Lower lobe of right lung (tissue), 2 donors: ENCODE measurements around the gene KIAA1755. TPM values are rescaled to one million over a fixed set of nuclear protein-coding genes. Genes with fewer than 3 reads are reported as not detected.

Experiments used
- ATAC-seq, 2 donors: fragments of 200-7000 bp; cut with Tn5 transposase; one replicate each; pipeline ENCODE4 v1.9.1; 2020 to 2022; ENCODE audit warnings: mild to moderate bottlenecking in 2 of 2, moderate library complexity in 2 of 2
- DNase-seq: peaks from one replicate; pipeline ENCODE4 v3.0.0-alpha.2; 2020
- H3K27ac ChIP-seq: fragments of 200-600 bp; one replicate; pipeline ENCODE4 v1.8.0; 2022
- H3K27me3 ChIP-seq: fragments of 200-600 bp; one replicate; pipeline ENCODE4 v1.8.0; 2022; ENCODE audit warnings: low read depth
- H3K36me3 ChIP-seq: fragments of 200-600 bp; one replicate; pipeline ENCODE4 v1.8.0; 2022; ENCODE audit warnings: mild to moderate bottlenecking
- H3K4me1 ChIP-seq: fragments of 200-600 bp; one replicate; pipeline ENCODE4 v1.8.0; 2022
- H3K4me3 ChIP-seq: fragments of 200-600 bp; one replicate; pipeline ENCODE4 v1.8.0; 2022; ENCODE audit warnings: mild to moderate bottlenecking
- H3K9me3 ChIP-seq: fragments of 200-600 bp; one replicate; pipeline ENCODE4 v1.8.0; 2022
- intact Hi-C: fragments of 100-400 bp; cut with DNase I; formaldehyde crosslinking; loops from one replicate; pipeline ENCODE4 v1.11.0; 2022
- total RNA-seq: library from RNA; stranded (reverse); fragmentation: NEBNext Ultra II Directional; extraction: Animal tissue kit (Norgen Biotek cat#: 25700); gene quantifications from one replicate; pipeline ENCODE4 v1.2.1, GENCODE V29; 2021
- TF ChIP-seq, protein P1 (sequence below): fragments of 200-600 bp; IDR thresholded peaks from one replicate; pipeline ENCODE4 v1.8.0; 2022; ENCODE audit warnings: antibody characterized with exemption, mild to moderate bottlenecking
- donor health status: DM: no; HTN: yes; CAD: no; lungs with severe emphysema.

The KIAA1755 gene
- total RNA-seq, 1 donor from 2014 or later, result 1.3 TPM

- H3K9me3 ChIP-seq, result no peaks in the 10 kb centered on the region
- H3K27me3 ChIP-seq, result no peaks in the 10 kb centered on the region
- H3K4me3 ChIP-seq, result no peak overlapping the region
- DNase-seq, result no peak
- H3K36me3 ChIP-seq, result no peaks in the 10 kb centered on the region
- peaks cover 21% of the 10 kb centered on the region for H3K4me1 ChIP-seq
- ATAC-seq, result no peak
- TF ChIP-seq, protein P1, sequence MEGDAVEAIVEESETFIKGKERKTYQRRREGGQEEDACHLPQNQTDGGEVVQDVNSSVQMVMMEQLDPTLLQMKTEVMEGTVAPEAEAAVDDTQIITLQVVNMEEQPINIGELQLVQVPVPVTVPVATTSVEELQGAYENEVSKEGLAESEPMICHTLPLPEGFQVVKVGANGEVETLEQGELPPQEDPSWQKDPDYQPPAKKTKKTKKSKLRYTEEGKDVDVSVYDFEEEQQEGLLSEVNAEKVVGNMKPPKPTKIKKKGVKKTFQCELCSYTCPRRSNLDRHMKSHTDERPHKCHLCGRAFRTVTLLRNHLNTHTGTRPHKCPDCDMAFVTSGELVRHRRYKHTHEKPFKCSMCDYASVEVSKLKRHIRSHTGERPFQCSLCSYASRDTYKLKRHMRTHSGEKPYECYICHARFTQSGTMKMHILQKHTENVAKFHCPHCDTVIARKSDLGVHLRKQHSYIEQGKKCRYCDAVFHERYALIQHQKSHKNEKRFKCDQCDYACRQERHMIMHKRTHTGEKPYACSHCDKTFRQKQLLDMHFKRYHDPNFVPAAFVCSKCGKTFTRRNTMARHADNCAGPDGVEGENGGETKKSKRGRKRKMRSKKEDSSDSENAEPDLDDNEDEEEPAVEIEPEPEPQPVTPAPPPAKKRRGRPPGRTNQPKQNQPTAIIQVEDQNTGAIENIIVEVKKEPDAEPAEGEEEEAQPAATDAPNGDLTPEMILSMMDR, result no peak
- intact Hi-C loops, result no loop called here
- no peak overlapping the region for H3K27ac ChIP-seq
These were observed 60.8 kb downstream of the KIAA1755 start for GRCh38 chr20:38199501-38200390.

DNA sequence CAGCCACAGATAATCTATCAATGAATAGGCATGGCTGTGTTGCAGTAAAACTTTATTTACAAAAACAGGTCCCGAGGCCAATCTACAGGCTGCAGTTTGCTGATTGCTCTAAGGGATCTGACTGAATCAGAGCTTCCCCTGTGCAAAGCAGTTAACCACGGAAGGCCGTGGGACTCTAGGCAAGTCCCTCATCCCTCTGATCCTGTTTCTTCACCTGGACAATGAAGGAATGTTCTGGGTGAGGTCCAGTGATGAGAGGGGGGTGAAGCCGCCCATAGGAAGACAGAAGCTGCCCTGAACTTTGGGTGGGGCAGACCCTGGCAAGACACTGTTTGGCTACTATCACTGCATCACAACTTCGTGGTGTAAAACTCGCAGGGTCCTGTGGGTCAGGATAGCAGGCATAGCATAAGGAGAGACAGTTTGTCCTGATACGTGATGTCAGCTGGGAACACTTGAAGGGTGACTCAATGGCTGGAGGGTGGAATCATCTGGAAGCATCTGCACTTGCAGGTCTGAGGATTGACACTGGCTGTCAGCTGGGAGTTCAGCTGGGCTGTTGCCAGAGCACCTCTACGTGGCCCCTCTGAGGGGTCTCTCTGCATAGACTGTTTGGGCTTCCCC lies 62.2 kb downstream of the KIAA1755 start:
- DNase-seq, result no peak
- Histone ChIP-seq H3K4me3 (no peak overlapping the region), H3K27ac (no peak overlapping the region), H3K27me3 (no peaks in the 10 kb centered on the region), H3K9me3 (no peaks in the 10 kb centered on the region), H3K36me3 (no peaks in the 10 kb centered on the region), H3K4me1 (peaks cover 23% of the 10 kb centered on the region)
- ATAC-seq, result no peak
- intact Hi-C loops, result no loop called here
- TF ChIP-seq, protein P1, result no peak

- DNase-seq (no peak), ATAC-seq (no peak)
- Histone ChIP-seq H3K27me3 (no peaks in the 10 kb centered on the region), H3K4me3 (no peak overlapping the region), H3K36me3 (no peaks in the 10 kb centered on the region), H3K27ac (no peak overlapping the region), H3K4me1 (peaks cover 23% of the 10 kb centered on the region), H3K9me3 (no peaks in the 10 kb centered on the region)
- TF ChIP-seq, protein P1, result no peak
- intact Hi-C loops, result no loop called here
These were observed 62.9 kb downstream of the KIAA1755 start for GRCh38 chr20:38197619-38198018.

DNA sequence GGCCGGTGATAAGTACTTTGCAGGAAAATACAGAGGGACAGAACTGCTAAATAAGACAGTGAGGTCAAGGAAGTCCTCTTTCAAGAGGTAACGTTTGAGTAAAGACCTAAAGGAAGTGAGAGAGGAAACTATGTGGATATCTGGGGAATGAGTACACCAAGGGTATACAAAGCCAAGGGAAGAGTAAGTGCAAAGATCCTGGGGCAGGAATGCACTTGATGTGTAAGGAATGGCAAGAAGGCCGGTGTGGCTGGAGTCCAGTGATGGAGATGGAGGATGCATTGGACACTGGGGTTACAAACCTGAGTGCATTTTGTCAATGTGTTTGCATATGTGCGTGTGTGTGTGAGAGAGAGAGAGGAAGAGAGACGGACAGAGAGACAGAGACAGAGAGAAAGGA lies 63.3 kb downstream of the KIAA1755 start:
- DNase-seq (no peak), ATAC-seq (no peak)
- no peaks in the 10 kb centered on the region for H3K9me3 ChIP-seq
- H3K4me3 ChIP-seq, result no peak overlapping the region
- TF ChIP-seq, protein P1, result no peak
- peaks cover 23% of the 10 kb centered on the region for H3K4me1 ChIP-seq
- H3K36me3 ChIP-seq, result no peaks in the 10 kb centered on the region
- H3K27ac ChIP-seq, result no peak overlapping the region
- intact Hi-C loops, result no loop called here
- no peaks in the 10 kb centered on the region for H3K27me3 ChIP-seq

GRCh38 chr20:38196592-38196991 lies 63.9 kb downstream of the KIAA1755 start:
- Histone ChIP-seq H3K27ac (peak overlapping the region; percentile 58), H3K27me3 (no peaks in the 10 kb centered on the region), H3K4me3 (no peak overlapping the region), H3K9me3 (no peaks in the 10 kb centered on the region), H3K36me3 (no peaks in the 10 kb centered on the region), H3K4me1 (peaks cover 23% of the 10 kb centered on the region)
- TF ChIP-seq, protein P1, result no peak
- peak; percentile 74 to 80 for ATAC-seq
- peak; percentile 76 for DNase-seq
- intact Hi-C loops, result no loop called here
